H1 (cell line): ENCODE results near the gene ANKIB1. TPM values are rescaled to one million over a fixed set of nuclear protein-coding genes. Genes with fewer than 3 reads are reported as not detected.

Experiments used
- CTCF ChIA-PET: fragments of 300-600 bp; sonication (Branson Sonifier 250); formaldehyde crosslinking; loops from one replicate; lab custom pipeline; 2021; ENCODE audit not compliant: partially characterized antibody; lab: Charles Lee
- POLR2A ChIA-PET: fragments of 300-600 bp; sonication (Branson Sonifier 250); formaldehyde crosslinking; loops from one replicate; lab custom pipeline; 2021; ENCODE audit warnings: inconsistent platforms; ENCODE audit not compliant: partially characterized antibody; lab: Charles Lee
- DNase-seq, 2 experiments: peaks; one replicate each; pipeline versions ENCODE4 v3.0.0 to v3.0.0-alpha.2; 2010 to 2022; ENCODE audit warnings: low spot score in 2 of 2, low read depth in 1 of 2, mixed read lengths in 1 of 2
- FAIRE-seq: peaks from 2 replicates; lab custom pipeline; 2011; peaks lifted over from hg19 to GRCh38; lab: Jason Lieb, UNC
- H2AFZ ChIP-seq: 2 replicates; pipeline ENCODE4 v1.8.1; 2012; ENCODE audit warnings: low read length, inconsistent platforms
- H2AK5ac ChIP-seq: 2 replicates; pipeline ENCODE4 v1.6.1; 2013; ENCODE audit warnings: low read depth, low read length
- H2BK120ac ChIP-seq: replicated peaks from 2 replicates; pipeline ENCODE3; 2013; ENCODE audit warnings: low read depth, low read length, inconsistent platforms
- H2BK12ac ChIP-seq: 2 replicates; pipeline ENCODE4 v1.6.1; 2013; ENCODE audit warnings: low read depth, low read length
- H2BK15ac ChIP-seq: 2 replicates; pipeline ENCODE4 v1.6.1; 2013; ENCODE audit warnings: low read length
- H2BK20ac ChIP-seq: 2 replicates; pipeline ENCODE4 v1.6.1; 2013; ENCODE audit warnings: low read length
- H2BK5ac ChIP-seq: 2 replicates; pipeline ENCODE4 v1.6.1; 2013; ENCODE audit warnings: low read depth, low read length
- H3K14ac ChIP-seq: 2 replicates; pipeline ENCODE4 v1.6.1; 2013; ENCODE audit warnings: inconsistent platforms; ENCODE audit not compliant: insufficient read length
- H3K18ac ChIP-seq: 2 replicates; pipeline ENCODE4 v1.6.1; 2013; ENCODE audit warnings: low read length; ENCODE audit errors: extremely low read depth
- H3K23ac ChIP-seq: 2 replicates; pipeline ENCODE4 v1.6.1; 2013; ENCODE audit warnings: inconsistent platforms; ENCODE audit not compliant: insufficient read length
- H3K23me2 ChIP-seq: 2 replicates; pipeline ENCODE4 v1.6.1; 2013; ENCODE audit warnings: low read depth, low read length
- H3K27ac ChIP-seq: 2 replicates; pipeline ENCODE4 v1.6.1; 2011; ENCODE audit warnings: low read depth, low read length, inconsistent platforms
- H3K27me3 ChIP-seq, 4 experiments: replicated peaks in 1 of 4; 1 replicate in 1 of 4; 2 replicates in 3 of 4; pipeline versions ENCODE4 v1.6.1 to v1.8.1; 2011 to 2013; ENCODE audit warnings: low read length in 3 of 4, mild to moderate bottlenecking in 3 of 4, inconsistent platforms in 2 of 4, mixed read lengths in 2 of 4, moderate library complexity in 1 of 4; ENCODE audit not compliant: control insufficient read depth in 3 of 4, insufficient read depth in 3 of 4; ENCODE audit errors: extremely low read depth in 1 of 4
- H3K36me3 ChIP-seq, 4 experiments: 2 replicates each; pipeline versions ENCODE4 v1.6.1 to v1.8.1; 2011 to 2013; ENCODE audit warnings: mild to moderate bottlenecking in 4 of 4, low read length in 3 of 4, moderate library complexity in 2 of 4, control low read depth in 1 of 4, inconsistent platforms in 1 of 4; ENCODE audit not compliant: insufficient read depth in 4 of 4, control insufficient read depth in 2 of 4
- H3K4ac ChIP-seq: replicated peaks from 2 replicates; pipeline ENCODE3; 2013; ENCODE audit warnings: low read length, low read depth, mixed read lengths, inconsistent platforms; ENCODE audit not compliant: insufficient read length
- H3K4me1 ChIP-seq, 4 experiments: replicated peaks in 1 of 4; 1 replicate in 1 of 4; 2 replicates in 3 of 4; pipeline versions ENCODE4 v1.6.1 to v1.8.1; 2011 to 2013; ENCODE audit warnings: low read length in 3 of 4, inconsistent platforms in 2 of 4, mixed read lengths in 1 of 4; ENCODE audit not compliant: insufficient read depth in 4 of 4, control insufficient read depth in 3 of 4
- H3K4me2 ChIP-seq, 2 experiments: 2 replicates each; pipeline versions ENCODE4 v1.6.1 to v1.8.1; 2011 to 2013; ENCODE audit warnings: low read depth in 2 of 2, low read length in 2 of 2, control low read depth in 1 of 2, inconsistent platforms in 1 of 2, mild to moderate bottlenecking in 1 of 2; ENCODE audit not compliant: insufficient read depth in 1 of 2
- H3K4me3 ChIP-seq, 4 experiments: fragments of 200-600, 300-600 bp in 1 of 4; sonication (generic), shearing (Covaris generic), sonication (Bioruptor Twin) in 1 of 4; 2 replicates each; pipeline versions ENCODE4 v1.5.1 to v1.8.1; 2011 to 2016; ENCODE audit warnings: low read length in 4 of 4, low read depth in 3 of 4, control low read depth in 2 of 4, inconsistent platforms in 2 of 4, mild to moderate bottlenecking in 2 of 4, mixed read lengths in 1 of 4, moderate library complexity in 1 of 4; ENCODE audit not compliant: insufficient read depth in 2 of 4; ENCODE audit errors: extremely low read depth in 1 of 4
- H3K56ac ChIP-seq: replicated peaks from 2 replicates; pipeline ENCODE3; 2013; ENCODE audit warnings: low read depth, mild to moderate bottlenecking, mixed read lengths, low read length, inconsistent platforms; ENCODE audit not compliant: insufficient read length
- H3K79me1 ChIP-seq: 2 replicates; pipeline ENCODE4 v1.6.1; 2013; ENCODE audit warnings: low read depth, low read length, control low read depth
- H3K79me2 ChIP-seq, 2 experiments: 2 replicates each; pipeline versions ENCODE4 v1.6.1 to v1.8.1; 2012 to 2013; ENCODE audit warnings: low read length in 2 of 2, mild to moderate bottlenecking in 2 of 2, inconsistent platforms in 1 of 2; ENCODE audit not compliant: insufficient read depth in 2 of 2, control insufficient read depth in 1 of 2
- H3K9ac ChIP-seq, 4 experiments: replicated peaks in 1 of 4; 1 replicate in 1 of 4; 2 replicates in 3 of 4; pipeline versions ENCODE4 v1.6.1 to v1.8.1; 2011 to 2013; ENCODE audit warnings: low read depth in 3 of 4, low read length in 3 of 4, control low read depth in 2 of 4, mild to moderate bottlenecking in 2 of 4, moderate library complexity in 2 of 4, inconsistent platforms in 1 of 4; ENCODE audit errors: extremely low read depth in 1 of 4
- H3K9me3 ChIP-seq, 2 experiments: 2 replicates each; pipeline versions ENCODE4 v1.6.1 to v1.8.1; 2012 to 2013; ENCODE audit warnings: mild to moderate bottlenecking in 2 of 2, moderate library complexity in 2 of 2, control low read depth in 1 of 2, inconsistent platforms in 1 of 2, low read depth in 1 of 2, low read length in 1 of 2, mixed read lengths in 1 of 2; ENCODE audit not compliant: insufficient read depth in 2 of 2
- H4K20me1 ChIP-seq, 2 experiments: replicated peaks in 1 of 2; 2 replicates each; pipeline versions ENCODE3 to v1.8.1; 2011 to 2013; ENCODE audit warnings: inconsistent platforms in 2 of 2, low read length in 2 of 2, mild to moderate bottlenecking in 1 of 2; ENCODE audit not compliant: insufficient read depth in 2 of 2, control insufficient read depth in 1 of 2
- H4K5ac ChIP-seq: 2 replicates; pipeline ENCODE4 v1.6.1; 2013; ENCODE audit warnings: low read length, low read depth, mixed read lengths, inconsistent platforms; ENCODE audit not compliant: insufficient read length
- H4K8ac ChIP-seq: 2 replicates; pipeline ENCODE4 v1.8.0; 2013; ENCODE audit warnings: mild to moderate bottlenecking, moderate library complexity, low read length, inconsistent platforms; ENCODE audit not compliant: insufficient read depth; ENCODE audit errors: extremely low read depth
- H4K91ac ChIP-seq: replicated peaks from 2 replicates; pipeline ENCODE3; 2013; ENCODE audit warnings: low read length, mixed read lengths, inconsistent platforms; ENCODE audit not compliant: insufficient read length
- CEBPB ChIP-seq: IDR thresholded peaks from 2 replicates; pipeline ENCODE4 v1.6.1; 2012; ENCODE audit warnings: low read depth, low read length
- CTBP2 ChIP-seq: IDR thresholded peaks from 2 replicates; pipeline ENCODE4 v1.7.0; 2011; ENCODE audit warnings: borderline replicate concordance, mild to moderate bottlenecking, moderate library complexity, mixed read lengths, low read length; ENCODE audit not compliant: insufficient read depth, insufficient read length
- FOSL1 ChIP-seq: IDR thresholded peaks from 2 replicates; pipeline ENCODE4 v1.6.1; 2011; ENCODE audit warnings: mild to moderate bottlenecking, low read depth, low read length, moderate library complexity; ENCODE audit not compliant: insufficient read depth
- JUN ChIP-seq: IDR thresholded peaks from 2 replicates; pipeline ENCODE4 v1.6.1; 2011; ENCODE audit warnings: low read depth, mild to moderate bottlenecking, improper control_type of control experiment, low read length
- MAX ChIP-seq: IDR thresholded peaks from 2 replicates; pipeline ENCODE4 v1.6.1; 2012; ENCODE audit warnings: inconsistent platforms
- SIN3A ChIP-seq, 2 experiments: IDR thresholded peaks in 1 of 2; conservative IDR thresholded peaks in 1 of 2; 2 replicates each; pipeline ENCODE4 v1.6.1; 2011 to 2012; ENCODE audit warnings: low read length in 2 of 2, improper control_type of control experiment in 1 of 2, low read depth in 1 of 2, mild to moderate bottlenecking in 1 of 2
- TAF7 ChIP-seq: optimal IDR thresholded peaks from 2 replicates; pipeline ENCODE3; 2011; ENCODE audit warnings: low read depth, mild to moderate bottlenecking, inconsistent platforms, low read length, moderate library complexity, borderline replicate concordance
- ZNF274 ChIP-seq: IDR thresholded peaks from 2 replicates; pipeline ENCODE4 v1.7.0; 2012; ENCODE audit warnings: low read length, borderline replicate concordance; ENCODE audit errors: extremely low read depth
- WGBS, 2 experiments: shearing (Covaris generic) in 1 of 2; methylation state at CpG; one replicate each; pipeline versions ENCODE4 v1.1.6 to v1.1.7; 2013 to 2015; ENCODE audit warnings: low lambda C conversion rate in 2 of 2, mixed read lengths in 2 of 2, inconsistent platforms in 1 of 2, low coverage in 1 of 2, missing lambda C conversion rate in 1 of 2; ENCODE audit not compliant: insufficient replicate concordance in 2 of 2, insufficient coverage in 1 of 2, insufficient read length in 1 of 2; ENCODE audit errors: extremely low coverage in 1 of 2, missing lambda C conversion rate in 1 of 2; 5-methylcytosine and 5-hydroxymethylcytosine counted together
- polyA plus RNA-seq, 7 experiments: library from polyadenylated mRNA; depleted of rRNA in 3 of 7; stranded (reverse) in 5 of 7; unstranded in 2 of 7; fragments of >200 nt in 5 of 7; fragments of 200-250 nt in 2 of 7; gene quantifications; 1 replicate in 5 of 7; 2 replicates in 1 of 7; 4 replicates in 1 of 7; pipeline versions ENCODE4 v1.2.1 to v1.2.3, GENCODE V29; 2011 to 2013; ENCODE audit warnings: missing spikeins in 2 of 7, mixed read lengths in 2 of 7
- total RNA-seq: library from RNA; stranded (reverse); fragmentation: NEBNext Ultra II Directional; extraction: Animal tissue kit (Norgen Biotek cat#: 25700); gene quantifications from 2 replicates; pipeline ENCODE4 v1.2.1, GENCODE V29; 2021

ANKIB1 gene
- total and polyA plus RNA-seq, 2 of the 8 experiments (the other 6 are each of a cell fraction or from before 2014, with no cell fraction given) = 19.2 to 43.0 TPM

DNA sequence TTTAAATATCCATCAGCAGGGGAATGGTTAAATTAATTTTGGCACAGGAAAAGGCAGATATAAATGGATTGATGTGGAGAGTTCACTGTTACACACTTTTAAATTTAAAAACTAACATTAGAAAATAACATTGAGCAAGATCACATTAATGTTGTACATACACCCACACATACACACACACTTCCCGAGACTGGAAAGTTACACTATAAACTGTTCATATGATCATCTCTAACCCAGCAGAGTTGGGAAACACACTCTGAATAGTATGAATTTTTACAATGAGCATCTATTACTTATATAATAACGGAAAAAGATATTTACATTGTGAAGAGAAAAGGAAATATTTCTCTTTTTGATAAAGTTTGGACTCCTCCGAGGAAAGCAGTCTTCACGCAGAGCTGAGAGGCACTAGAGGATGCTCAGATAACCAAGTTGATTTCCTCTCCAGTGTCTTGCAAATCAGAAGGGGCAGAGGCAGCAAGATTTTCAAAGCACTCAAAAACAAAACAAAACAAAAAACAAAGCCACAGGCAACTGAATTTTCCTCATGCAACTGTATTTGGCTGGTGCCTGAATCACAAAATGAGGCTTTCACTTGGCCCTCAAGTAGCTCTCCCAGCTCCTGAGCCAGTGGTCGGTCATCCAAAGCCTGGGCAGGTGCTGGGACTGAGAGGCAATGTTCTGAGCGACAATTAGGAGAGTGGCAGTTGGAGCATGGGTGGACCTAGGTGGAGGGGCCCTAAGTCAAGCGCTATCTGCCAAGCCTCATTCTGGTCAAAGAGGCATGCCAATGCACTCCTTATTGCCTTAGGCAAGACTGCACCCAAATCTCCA lies 191.1 kb downstream of the ANKIB1 start:
- Histone ChIP-seq H2BK5ac (peak overlapping the region; percentile 94; the same call in 1 of the 2 replicates), H2BK120ac (peak overlapping the region; percentile 17), H3K27ac (no peak overlapping the region), H3K4me2 (peak overlapping the region; percentile 5 to 25; a peak in 3 of 4 replicates), H3K23me2 (no peaks in the 10 kb centered on the region; the same call in 1 of the 2 replicates), H4K8ac (no peak overlapping the region), H2BK15ac (peak overlapping the region; percentile 10; the same call in 1 of the 2 replicates), H3K79me1 (no peaks in the 10 kb centered on the region), H3K9ac (no peak overlapping the region), H3K56ac (no peak overlapping the region), H2BK12ac (peak overlapping the region; percentile 93; the same call in 1 of the 2 replicates), H2AFZ (peak overlapping the region; percentile 82; the same call in 1 of the 2 replicates), H3K4me3 (no peak overlapping the region; a peak in 1 of 8 replicates), H3K23ac (no peak overlapping the region), H3K36me3 (no peaks in the 10 kb centered on the region), H3K4me1 (peaks cover 0 to 11% (median 5%) of the 10 kb centered on the region in 4 experiments; a peak in 4 of 7 replicates), H3K27me3 (no peaks in the 10 kb centered on the region), H3K18ac (peak overlapping the region; percentile 9; the same call in 1 of the 2 replicates), H4K91ac (peak overlapping the region; percentile 71), H3K79me2 (no peaks in the 10 kb centered on the region), H3K9me3 (no peaks in the 10 kb centered on the region), H3K4ac (peak overlapping the region; percentile 87), H4K20me1 (no peaks in the 10 kb centered on the region), H2AK5ac (peak overlapping the region; percentile 88), H4K5ac (no peak overlapping the region), H3K14ac (no peak overlapping the region), H2BK20ac (peak overlapping the region; percentile 53; the same call in 1 of the 2 replicates)
- WGBS, 2 experiments = 55% methylated on average over 7 of the region's 7 CpGs; no CpG with 5 or more reads in 1 of the 2 experiments
- no peak for FAIRE-seq
- CTCF ChIA-PET = interaction anchor here (0.8 to 2.2 kb wide), 3 partner anchors 10 to 25 kb away, joined by 5 to 15 read pairs (median 15); partner anchors contain the start of gene GATAD1
- no peak for TF ChIP-seq SIN3A (conservative IDR thresholded peaks at IDR 0.05 in 1 of 2, IDR thresholded peaks at IDR 0.05 in 1 of 2; ENCODE audit: low read depth in 1 of 2, low read length in 2 of 2)
- no peak for TF ChIP-seq ZNF274
- no peak for TF ChIP-seq FOSL1
- TF ChIP-seq MAX = no peak
- TF ChIP-seq TAF7 = no peak
- TF ChIP-seq CEBPB = no peak
- no peak for TF ChIP-seq JUN
- no peak for TF ChIP-seq CTBP2
- POLR2A ChIA-PET = interaction anchor here (0.7 to 1.3 kb wide), 2 partner anchors 11 to 24 kb away, joined by 3 read pairs; no protein-coding TSS in a partner anchor
- no peak for DNase-seq
